GM19023 (cell line): ENCODE results near the gene SLC16A2.

Experiments
- ATAC-seq: cut with Tn5 transposase; IDR thresholded peaks from one replicate; pipeline ENCODE4 v1.9.1; 2021; ENCODE audit warnings: mild to moderate bottlenecking, moderate library complexity; ENCODE audit not compliant: unreplicated experiment

Gene SLC16A2

GRCh38 chrX:74535408-74536151 lies 114.3 kb downstream of the SLC16A2 start:
- peak; percentile 40 for ATAC-seq

- peak; percentile 59 for ATAC-seq
Measured at GRCh38 chrX:74536152-74536831, 115.0 kb downstream of the SLC16A2 start.

GRCh38 chrX:74536832-74537371 lies 115.6 kb downstream of the SLC16A2 start:
- ATAC-seq = peak; percentile 15

- ATAC-seq = no peak
Measured at GRCh38 chrX:74540635-74541249, 119.4 kb downstream of the SLC16A2 start.

- ATAC-seq = no peak
Measured at GRCh38 chrX:74545880-74546523, 124.7 kb downstream of the SLC16A2 start.

- ATAC-seq = no peak
Measured at GRCh38 chrX:74546984-74547383, 125.7 kb downstream of the SLC16A2 start.

GRCh38 chrX:74550295-74550802 lies 129.1 kb downstream of the SLC16A2 start:
- peak; percentile 89 for ATAC-seq

- no peak for ATAC-seq
Measured at GRCh38 chrX:74551934-74552333, 130.6 kb downstream of the SLC16A2 start.

GRCh38 chrX:74557378-74557777 lies 136.1 kb downstream of the SLC16A2 start:
- no peak for ATAC-seq

GRCh38 chrX:74578137-74578536 lies 156.8 kb downstream of the SLC16A2 start:
- no peak for ATAC-seq

GRCh38 chrX:74579597-74580198 lies 158.4 kb downstream of the SLC16A2 start:
- no peak for ATAC-seq
